Body of pancreas (tissue), 4 donors: Measurements from ENCODE around the gene UBASH3A. TPM values are rescaled to one million over a fixed set of nuclear protein-coding genes. Genes with fewer than 3 reads are reported as not detected.

ENCODE experiments used
- ATAC-seq: fragments of 150-250 bp; one replicate; pipeline ENCODE4 v1.9.1; 2016
- DNase-seq, 4 donors: peaks; one replicate each; pipeline ENCODE4 v3.0.0-alpha.2; 2019
- H3K27ac ChIP-seq, 4 donors: fragments of 200-600 bp; sonication (generic); 1 replicate in 3 of 4; 2 replicates in 1 of 4; pipeline versions ENCODE4 v1.5.1 to v1.6.1; 2016 to 2019; ENCODE audit warnings: mild to moderate bottlenecking in 1 of 4, mixed read lengths in 1 of 4, moderate library complexity in 1 of 4
- H3K27me3 ChIP-seq, 2 donors: fragments of 200-600 bp; sonication (generic); one replicate each; pipeline ENCODE4 v1.6.0; 2016; ENCODE audit warnings: mild to moderate bottlenecking in 1 of 2
- H3K36me3 ChIP-seq, 2 donors: fragments of 200-600 bp; sonication (generic); replicated peaks in 1 of 2; 2 replicates each; pipeline ENCODE4 v1.5.1; 2016; ENCODE audit warnings: low read depth in 2 of 2; ENCODE audit not compliant: insufficient read depth in 1 of 2
- H3K4me1 ChIP-seq: fragments of 200-600 bp; sonication (generic); one replicate; pipeline ENCODE4 v1.6.0; 2016
- H3K4me3 ChIP-seq, 2 donors: fragments of 200-600 bp; sonication (generic); 1 replicate in 1 of 2; 2 replicates in 1 of 2; pipeline ENCODE4 v1.5.1; 2016 to 2019
- H3K9me3 ChIP-seq, 3 donors: fragments of 200-600 bp; sonication (generic); 1 replicate in 2 of 3; 2 replicates in 1 of 3; pipeline ENCODE4 v1.5.1; 2016
- CTCF ChIP-seq, 7 experiments: fragments of 450-650 bp in 4 of 7; fragments of 200-600 bp in 3 of 7; sonication (generic) in 3 of 7; IDR thresholded peaks; one replicate each; pipeline ENCODE4 v1.5.1; 2016 to 2019; ENCODE audit warnings: antibody characterized with exemption in 7 of 7
- POLR2A ChIP-seq, 3 donors: fragments of 450-650 bp; IDR thresholded peaks; one replicate each; pipeline ENCODE4 v1.6.1; 2016; ENCODE audit warnings: antibody characterized with exemption in 3 of 3, mild to moderate bottlenecking in 2 of 3
- WGBS, 2 donors: methylation state at CpG; one replicate each; pipeline ENCODE4 v1.1.5; 2017; 5-methylcytosine and 5-hydroxymethylcytosine counted together
- intact Hi-C: fragments of 100-400 bp; cut with DNase I; formaldehyde crosslinking; loops from one replicate; pipeline ENCODE4 v1.15.1; 2023
- total RNA-seq, 2 donors: library from RNA; depleted of rRNA; stranded (reverse); fragments of >200 nt; gene quantifications; one replicate each; pipeline ENCODE4 v1.1.0, GENCODE V29; 2016

UBASH3A gene
- total RNA-seq, 2 donors from 2014 or later: 0.26 TPM; not detected in 1

DNA sequence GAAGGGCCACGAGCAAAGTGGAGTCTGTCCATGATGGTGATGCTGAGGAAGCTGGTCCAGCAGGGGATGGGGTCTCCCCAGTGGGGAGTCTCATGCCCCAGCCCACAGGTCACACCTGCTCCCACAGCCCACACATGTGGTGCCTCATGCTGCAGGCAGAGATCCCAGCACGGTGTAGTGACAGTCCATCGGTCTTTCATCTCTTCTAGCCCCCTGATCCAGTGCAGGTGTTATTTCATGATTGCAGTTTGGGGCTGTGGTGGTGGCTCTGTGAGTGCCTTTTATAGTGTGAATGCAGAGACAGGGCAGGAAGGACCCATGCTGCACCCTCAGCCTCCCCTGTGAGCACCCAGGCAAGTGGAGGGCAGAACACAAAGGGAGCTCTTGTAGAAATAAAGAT is 45.0 kb downstream of the UBASH3A start:
- intact Hi-C loops: loop anchor here (10.0 kb wide), 2 partner anchors 134 to 304 kb away; partner anchors contain the start of gene TFF3
- TF ChIP-seq CTCF (IDR thresholded peaks at IDR 0.05) (no peak), POLR2A (IDR thresholded peaks at IDR 0.05) (no peak)
- ATAC-seq: no peak

GRCh38 chr21:42451941-42452340 is 48.2 kb downstream of the UBASH3A start:
- intact Hi-C loops: no loop called here
- DNase-seq (no peak), ATAC-seq (no peak)
- H3K4me3 ChIP-seq: no peak overlapping the region
- H3K27ac ChIP-seq: no peak overlapping the region
- H3K36me3 ChIP-seq: no peaks in the 10 kb centered on the region
- H3K27me3 ChIP-seq: no peaks in the 10 kb centered on the region
- H3K9me3 ChIP-seq: no peaks in the 10 kb centered on the region
- peaks cover 5% of the 10 kb centered on the region for H3K4me1 ChIP-seq
- WGBS, 2 donors: 82 to 85% methylated on average over 9 of the region's 9 CpGs
- TF ChIP-seq CTCF (IDR thresholded peaks at IDR 0.05) (no peak), POLR2A (IDR thresholded peaks at IDR 0.05) (no peak)

More for the DNA sequence above, 45.0 kb downstream of the UBASH3A start:
- DNase-seq: no peak
- Histone ChIP-seq H3K36me3 (no peaks in the 10 kb centered on the region), H3K4me3 (no peak overlapping the region), H3K27ac (no peak overlapping the region), H3K4me1 (peaks cover 5% of the 10 kb centered on the region), H3K9me3 (no peaks in the 10 kb centered on the region), H3K27me3 (no peaks in the 10 kb centered on the region)
- 65 to 80% methylated on average over 1 to 3 of the region's 3 CpGs for WGBS, 2 donors

GRCh38 chr21:42452401-42453223 is 48.9 kb downstream of the UBASH3A start:
- no peak for TF ChIP-seq POLR2A (IDR thresholded peaks at IDR 0.05)
- no peak for TF ChIP-seq CTCF (IDR thresholded peaks at IDR 0.05)
- Histone ChIP-seq H3K27ac (no peak overlapping the region), H3K4me3 (no peak overlapping the region), H3K36me3 (no peaks in the 10 kb centered on the region), H3K4me1 (peaks cover 5% of the 10 kb centered on the region), H3K27me3 (no peaks in the 10 kb centered on the region), H3K9me3 (no peaks in the 10 kb centered on the region)
- intact Hi-C loops: no loop called here
- DNase-seq (no peak), ATAC-seq (no peak)
- WGBS, 2 donors: 79 to 85% methylated on average over 15 to 22 of the region's 22 CpGs

DNA sequence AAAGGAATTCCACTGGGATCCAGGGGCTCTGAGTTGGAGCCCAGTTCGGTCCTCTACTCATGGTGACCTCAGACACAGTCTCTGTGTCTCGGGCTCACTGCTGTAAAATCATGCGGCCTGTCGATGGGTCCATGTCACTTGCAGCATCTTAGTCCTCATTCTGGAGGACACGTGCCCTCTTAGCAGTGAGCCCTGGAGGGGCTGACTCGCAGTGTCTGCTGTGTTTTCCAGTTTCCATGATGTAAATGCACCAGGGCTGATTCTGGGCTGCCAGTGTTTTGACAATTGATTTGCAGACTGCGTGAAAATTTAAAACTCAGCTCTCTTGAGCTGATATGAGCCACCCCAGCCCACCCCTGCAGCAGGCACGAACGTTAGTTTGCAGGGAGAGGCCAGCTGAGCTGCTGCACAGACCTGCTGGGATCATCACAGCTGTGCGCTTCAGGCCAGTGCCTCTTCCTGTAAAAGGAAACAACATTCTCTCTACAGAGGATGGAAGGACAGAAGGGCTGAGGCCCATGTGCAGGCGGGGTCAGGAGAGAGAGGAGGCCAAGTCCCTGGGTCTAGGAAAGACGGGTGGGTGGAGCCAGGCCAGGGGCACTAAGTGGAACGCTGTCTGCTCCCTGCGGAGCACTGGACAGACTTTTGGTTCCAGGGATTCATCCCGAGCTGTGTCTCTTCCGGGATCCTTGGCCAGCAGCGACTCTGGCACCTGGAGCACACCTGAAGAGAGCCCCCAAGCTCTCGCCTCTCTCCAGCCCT is 49.7 kb downstream of the UBASH3A start:
- H3K36me3 ChIP-seq: no peaks in the 10 kb centered on the region
- 50 to 65% methylated on average over 10 to 18 of the region's 18 CpGs for WGBS, 2 donors
- DNase-seq: no peak
- no peak for ATAC-seq
- TF ChIP-seq POLR2A (IDR thresholded peaks at IDR 0.05): no peak
- no peak for TF ChIP-seq CTCF (IDR thresholded peaks at IDR 0.05)
- H3K4me1 ChIP-seq: peaks cover 5% of the 10 kb centered on the region
- intact Hi-C loops: no loop called here
- no peak overlapping the region for H3K4me3 ChIP-seq
- H3K9me3 ChIP-seq: no peaks in the 10 kb centered on the region
- no peaks in the 10 kb centered on the region for H3K27me3 ChIP-seq
- H3K27ac ChIP-seq: no peak overlapping the region
